Stimulated activated CD8-positive, alpha-beta memory T cell treated with anti-CD3 and anti-CD28 coated beads, Interleukin-4, amount 100 ng/mL, for 1 hour (primary cell): ENCODE data around the gene TREH.

Experiments used
- DNase-seq, 2 donors: peaks; one replicate each; pipeline ENCODE4 v3.0.0-alpha.2; 2020; ENCODE audit warnings: low read depth in 2 of 2, low spot score in 1 of 2

The TREH gene

DNA sequence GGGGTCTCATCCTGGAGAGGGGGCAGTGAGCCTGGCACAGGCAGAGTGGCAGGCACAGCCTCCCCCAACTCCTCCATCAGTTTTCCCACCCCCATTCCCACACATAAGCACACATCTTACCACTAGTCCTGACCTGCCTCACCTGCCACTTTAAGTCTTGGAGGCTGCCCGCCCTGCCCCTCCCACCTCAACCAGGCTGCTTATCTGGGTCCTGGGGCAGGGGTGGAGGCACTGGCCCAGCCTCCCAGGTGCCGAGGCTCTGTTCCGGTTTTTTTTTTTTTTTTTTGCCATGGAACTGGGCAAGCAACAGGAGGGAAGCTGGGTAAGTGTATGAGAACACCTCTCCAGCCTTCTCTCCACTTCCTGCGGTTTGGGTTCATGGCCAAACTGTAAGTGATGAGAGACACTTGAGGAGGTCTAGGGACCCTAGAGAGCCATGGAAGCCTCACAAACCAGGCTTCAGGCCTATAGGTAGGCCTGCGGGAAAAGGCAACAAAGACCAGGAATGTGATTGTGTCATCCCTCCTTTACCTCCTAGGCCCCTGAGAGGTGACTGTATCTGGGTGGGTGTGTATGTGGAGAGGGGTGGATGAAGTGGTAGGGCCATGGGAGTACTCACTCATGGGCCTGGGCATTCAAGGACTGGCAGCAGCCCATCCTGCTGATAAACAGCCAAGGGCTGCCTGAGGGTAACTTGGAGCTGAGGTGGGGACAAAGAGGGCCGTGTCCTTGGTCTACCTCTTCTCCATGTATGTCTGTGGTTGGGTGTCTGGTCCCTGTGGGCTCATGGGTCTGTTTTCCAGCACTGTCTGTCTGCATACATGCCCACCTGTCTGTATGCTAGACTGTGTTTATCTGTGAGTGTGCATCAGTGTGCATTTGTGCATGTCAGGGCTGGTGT is 49.4 kb downstream of the TREH start:
- DNase-seq: no peak

DNA sequence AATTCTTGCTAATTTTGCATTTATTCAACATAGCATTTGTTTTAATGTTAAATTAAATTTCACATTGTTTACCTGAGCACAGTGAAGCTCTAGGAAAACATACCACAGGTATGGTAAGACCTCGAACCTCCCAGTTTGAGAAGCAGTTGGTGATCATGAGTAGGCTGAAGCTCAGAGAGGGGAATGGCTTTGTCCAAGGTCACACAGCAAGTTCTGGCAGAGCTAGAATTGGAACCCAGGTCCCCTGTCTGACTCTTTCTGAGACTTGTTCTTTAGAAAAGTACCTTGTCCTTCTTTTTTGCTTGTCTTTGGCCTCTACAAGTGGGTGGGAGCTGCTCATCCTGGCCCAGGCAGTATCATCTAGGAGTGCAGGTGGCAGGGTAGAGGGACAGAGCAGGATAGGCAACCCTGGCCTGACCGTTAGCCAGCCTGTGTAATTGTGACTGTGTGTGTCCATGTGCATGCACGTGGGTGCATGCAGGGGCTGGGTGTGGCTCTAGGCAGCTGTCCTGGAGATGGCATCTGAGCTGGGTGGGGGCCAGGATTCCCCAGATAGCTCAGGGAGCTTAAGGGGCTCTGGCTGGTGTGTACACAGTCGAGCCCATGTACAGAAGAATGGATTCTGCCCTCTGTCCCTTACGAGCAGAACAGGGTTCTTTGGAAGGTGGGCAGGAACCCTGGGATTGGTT is 50.4 kb downstream of the TREH start:
- DNase-seq: no peak

DNA sequence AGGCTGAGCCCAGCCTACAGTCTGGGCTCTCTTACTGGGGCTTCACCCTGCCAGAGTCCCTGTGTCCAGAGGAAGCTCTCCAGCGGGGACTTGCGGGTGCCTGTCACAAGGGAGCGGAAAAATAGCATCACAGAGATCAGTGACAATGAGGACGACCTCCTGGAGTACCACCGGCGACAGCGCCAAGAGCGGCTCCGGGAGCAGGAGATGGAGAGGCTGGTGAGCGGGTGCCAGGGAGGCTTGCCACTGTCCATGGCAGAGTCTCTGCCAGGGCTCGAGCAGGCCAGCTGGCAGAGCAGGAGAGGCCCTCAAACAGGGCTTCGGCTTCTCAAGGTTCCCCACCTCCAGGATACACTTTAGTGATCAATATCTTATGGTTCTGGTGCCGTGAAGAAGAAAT is 51.0 kb downstream of the TREH start:
- no peak for DNase-seq

DNA sequence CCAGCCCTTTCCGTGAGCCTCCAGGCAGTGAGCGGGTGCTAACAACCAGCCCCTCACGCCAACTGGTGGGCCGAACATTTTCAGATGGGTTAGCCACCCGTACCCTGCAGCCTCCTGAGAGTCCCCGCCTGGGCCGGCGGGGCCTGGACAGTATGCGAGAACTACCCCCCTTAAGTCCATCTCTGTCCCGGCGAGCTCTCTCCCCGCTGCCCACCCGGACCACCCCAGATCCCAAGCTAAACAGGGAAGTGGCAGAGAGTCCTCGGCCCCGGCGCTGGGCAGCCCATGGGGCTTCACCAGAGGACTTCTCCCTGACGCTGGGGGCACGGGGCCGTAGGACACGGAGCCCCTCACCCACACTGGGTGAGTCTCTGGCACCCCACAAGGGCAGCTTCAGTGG is 51.4 kb downstream of the TREH start:
- DNase-seq: no peak

DNA sequence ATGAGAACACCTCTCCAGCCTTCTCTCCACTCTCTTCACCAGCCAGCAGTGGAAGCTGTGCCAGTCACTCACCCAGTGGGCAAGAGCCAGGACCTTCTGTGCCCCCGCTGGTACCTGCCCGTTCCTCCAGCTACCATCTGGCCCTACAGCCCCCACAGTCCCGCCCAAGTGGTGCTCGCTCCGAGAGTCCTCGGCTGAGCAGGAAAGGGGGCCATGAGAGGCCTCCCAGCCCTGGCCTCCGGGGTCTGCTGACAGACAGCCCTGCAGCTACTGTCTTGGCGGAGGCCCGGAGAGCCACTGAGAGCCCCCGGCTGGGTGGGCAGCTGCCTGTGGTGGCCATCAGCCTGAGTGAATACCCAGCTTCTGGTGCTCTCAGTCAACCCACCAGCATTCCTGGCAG is 51.9 kb downstream of the TREH start:
- no peak for DNase-seq

DNA sequence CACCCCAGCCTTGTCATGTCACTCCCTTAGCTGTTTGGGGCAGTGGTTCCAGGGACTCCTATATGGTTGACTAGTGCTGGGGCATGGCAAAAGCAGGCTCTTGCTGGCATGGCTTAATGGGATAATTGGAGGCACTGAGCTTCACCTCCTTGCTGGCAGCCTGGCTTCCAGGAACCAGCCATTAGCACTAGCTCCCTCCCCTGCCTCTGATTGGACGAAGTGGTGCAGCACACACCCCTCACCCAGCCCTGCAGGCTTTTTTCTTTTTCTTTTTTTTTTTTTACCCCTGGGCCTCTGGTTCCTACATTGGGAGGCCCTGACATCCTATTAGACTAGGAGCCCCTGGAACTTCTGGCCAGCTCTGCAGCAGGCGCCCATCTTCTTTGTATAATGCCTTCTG is 53.5 kb downstream of the TREH start:
- no peak for DNase-seq

DNA sequence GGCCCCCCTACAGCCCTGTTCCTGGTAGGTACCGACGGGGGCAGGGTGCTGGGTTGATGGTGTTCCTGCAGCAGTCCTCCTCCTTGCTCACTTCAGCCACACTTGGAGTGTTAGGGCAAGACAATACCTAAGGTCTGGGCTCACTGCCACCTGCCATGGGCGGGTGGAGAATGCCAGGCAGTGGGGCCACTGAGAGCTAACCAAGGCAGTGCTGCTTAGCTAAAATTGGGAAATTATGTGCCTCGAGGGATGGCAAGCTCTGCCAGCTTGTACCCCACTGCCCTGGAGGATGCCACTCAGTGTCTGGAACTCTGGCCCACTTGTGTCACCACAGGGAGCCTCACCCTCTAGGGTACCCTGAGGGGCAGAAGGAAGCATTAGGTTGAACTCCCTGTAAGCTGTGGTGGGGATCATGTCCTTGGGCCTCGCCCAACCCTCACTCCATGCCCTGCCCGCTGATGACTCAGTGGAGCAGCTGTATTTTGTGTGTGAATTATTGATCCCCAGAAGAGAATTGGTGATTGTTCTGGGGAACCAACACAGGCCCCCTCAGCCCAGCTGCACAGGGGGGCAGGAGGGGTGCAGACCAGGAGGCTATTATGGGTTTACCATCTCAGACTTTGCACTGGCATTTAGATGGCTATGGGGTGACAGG is 54.3 kb downstream of the TREH start:
- no peak for DNase-seq

DNA sequence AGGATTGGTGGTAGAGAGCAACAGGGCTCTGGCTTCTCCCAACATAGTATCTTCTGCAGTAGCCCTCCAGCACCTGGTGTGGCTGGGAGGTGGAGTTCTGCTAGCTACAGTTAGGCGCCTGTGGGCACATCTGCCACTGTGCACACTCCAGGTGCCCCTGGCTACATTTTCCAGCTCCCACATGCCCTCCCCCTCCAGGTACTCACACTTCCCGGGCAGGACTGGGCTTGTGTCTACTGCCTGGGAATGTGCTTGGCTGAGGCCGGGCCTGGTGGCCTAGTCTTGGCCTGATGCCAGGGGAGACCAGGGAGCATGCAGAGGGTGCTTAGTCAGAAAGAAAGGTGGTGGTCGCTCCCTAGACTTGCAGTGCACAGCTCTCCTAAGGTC is 56.2 kb downstream of the TREH start:
- no peak for DNase-seq

DNA sequence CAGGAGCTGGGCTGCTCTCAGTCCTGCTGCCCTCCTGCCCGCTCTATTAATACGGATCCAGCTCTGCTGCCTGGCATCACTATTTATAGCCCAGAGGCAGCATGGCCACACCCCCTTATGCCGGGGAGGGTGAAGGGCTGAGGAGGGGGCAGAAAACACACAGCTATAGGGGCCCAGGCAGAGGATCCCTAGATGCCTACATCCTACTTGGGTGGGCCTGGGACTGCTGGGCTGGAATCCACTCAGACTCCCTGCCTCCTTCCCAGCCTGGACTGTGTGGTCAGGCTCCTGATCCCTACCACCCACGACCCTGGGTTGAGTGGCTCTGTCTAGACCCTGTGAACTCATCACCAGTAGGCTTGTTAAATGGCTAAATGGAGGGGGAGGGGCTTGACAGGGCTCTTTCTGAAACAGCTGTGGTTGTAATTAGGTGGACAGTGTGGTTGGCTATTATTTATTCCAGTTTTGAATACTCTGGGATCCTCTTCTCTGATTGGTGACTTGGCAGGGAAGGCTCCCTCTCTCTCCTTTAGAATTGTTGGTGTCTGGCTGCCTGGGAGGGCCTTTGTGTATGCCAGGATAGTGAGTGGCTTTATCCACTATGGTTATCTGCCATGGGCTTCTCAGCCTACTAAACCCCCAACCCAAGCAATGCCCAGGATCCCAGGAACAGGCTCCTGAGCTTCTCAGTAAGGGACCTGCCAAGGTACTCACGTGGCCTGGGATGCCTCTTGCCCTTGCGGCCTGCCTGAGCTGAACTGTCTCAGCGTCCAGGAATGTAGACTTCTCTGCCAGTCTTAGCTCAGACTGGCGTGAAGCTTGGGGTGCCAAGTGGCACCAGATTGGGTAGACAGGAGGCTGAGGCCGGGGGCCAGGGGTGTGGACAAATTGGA is 56.8 kb downstream of the TREH start:
- no peak for DNase-seq

DNA sequence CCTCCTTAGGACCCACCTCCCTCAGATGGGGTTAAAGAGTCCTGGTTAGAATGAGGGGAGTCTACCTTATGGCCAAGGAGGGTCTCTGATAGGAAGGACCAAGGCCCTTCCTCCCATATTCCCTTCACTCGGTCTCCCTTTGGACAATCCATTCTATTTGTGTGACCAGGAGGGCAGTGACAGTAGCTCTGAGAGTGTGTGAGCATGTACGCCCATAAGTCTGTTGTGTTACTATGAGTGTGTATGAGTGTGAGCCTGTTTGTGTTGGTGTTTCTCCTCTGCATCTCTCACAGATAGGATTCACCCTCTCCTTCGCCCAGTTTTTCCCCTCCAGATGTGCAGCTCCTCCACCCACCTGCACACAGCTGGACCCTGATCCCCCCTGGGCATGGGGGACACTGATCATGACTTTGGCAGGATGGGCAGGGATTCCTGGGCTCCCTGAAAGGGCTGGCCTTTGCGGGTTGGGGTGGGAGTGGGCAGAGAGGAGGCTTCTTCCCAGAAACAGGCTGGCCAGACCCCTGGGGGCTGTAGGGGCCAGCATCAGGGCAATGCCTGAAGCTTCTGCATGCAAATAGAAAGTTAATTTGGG is 57.6 kb downstream of the TREH start:
- no peak for DNase-seq

DNA sequence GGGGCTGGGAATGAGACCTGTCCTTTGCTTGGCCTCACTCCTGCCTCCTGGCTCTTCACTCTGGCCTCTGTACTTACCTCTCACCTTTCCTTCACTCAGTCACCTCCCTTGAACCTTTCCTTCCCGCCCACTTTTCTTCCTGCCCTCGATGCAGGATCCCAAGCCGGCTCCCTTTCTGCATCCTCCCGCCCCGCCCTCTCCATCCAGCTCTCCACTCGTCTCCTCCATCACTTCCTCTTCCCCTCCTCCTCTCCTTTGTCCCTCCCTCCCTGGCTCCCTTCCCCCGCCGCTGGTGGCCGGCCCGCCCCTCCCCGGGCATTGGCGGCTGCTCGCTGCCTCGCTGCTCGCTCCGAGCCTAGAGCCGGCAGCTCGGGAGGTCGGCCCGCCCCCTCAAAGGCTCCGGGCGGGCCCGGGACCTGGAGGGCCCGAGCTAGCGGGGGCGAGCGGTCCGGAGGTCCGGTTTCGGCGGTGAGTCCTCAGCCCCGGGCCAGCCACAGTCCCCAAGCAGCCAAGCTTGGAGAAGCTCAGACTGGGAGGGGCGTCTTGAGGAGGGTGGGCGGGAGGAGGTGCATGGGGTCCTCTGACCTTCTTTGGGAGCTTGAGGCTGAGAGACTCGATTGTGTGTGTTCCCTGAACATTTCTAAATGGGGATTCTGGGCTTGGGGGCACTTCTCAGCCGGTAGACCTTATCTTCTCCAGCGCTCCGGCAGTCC is 58.2 kb downstream of the TREH start:
- no peak for DNase-seq

DNA sequence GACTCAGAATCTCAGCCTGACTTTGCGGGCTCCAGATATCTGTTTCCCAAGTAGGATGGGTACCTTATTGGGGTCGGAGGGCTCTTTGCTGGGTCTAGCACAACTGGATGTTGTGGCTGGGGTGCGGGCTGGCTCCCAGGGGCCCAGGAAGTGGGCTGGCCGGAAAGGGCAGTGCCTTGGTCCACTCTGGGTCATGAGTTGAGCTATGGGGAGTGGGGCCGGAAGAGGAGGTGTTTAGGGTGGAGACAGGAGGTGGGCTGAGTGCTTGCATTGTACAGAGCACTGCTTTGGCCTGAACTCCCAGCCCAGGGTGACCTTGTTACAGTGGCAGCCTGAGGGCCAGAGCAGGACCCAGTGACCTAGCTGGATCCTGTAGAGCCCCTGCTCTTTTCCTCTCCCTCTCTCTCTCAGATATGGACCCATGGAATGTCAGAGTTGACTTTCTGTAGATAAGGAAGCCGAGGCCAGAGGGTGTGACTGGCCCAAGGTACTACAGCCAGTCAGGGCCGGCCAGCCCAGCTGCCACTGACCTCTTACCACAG is 58.9 kb downstream of the TREH start:
- DNase-seq: no peak

DNA sequence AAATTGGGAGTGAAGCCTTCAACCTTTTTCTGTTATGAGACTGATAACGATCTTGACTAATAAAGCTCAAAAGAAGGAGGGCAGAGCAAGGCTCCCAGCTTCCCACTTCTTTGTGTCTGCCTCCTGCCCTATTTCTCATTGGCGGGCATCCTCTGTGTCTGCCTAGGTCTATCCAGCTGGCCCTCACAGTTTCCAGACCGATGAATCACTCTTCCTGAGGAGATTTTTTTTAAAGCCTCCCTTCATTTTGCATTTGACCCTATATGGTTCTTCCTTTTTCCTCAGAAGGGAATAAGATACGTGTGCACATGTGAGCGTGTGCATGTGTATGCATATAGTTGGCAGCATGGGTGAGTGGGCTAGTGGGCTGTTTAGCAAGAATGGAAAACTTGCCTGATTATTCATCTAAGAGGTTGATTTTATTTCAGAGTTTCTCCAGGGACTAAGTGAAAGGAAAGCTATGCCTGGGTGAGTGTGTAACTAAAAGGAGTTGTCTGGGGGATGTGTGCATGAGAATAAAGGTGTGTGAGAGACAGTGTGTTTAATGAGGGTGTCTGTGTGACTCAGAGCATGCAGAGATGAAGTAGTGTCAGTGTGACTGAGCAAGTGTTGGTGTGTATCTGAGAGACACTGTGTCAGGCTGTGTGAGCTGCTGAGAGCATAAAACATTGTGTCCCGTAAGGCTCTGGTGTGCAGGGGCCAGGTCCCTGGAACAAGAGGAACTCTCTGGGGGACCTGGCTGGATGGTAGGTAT is 59.8 kb downstream of the TREH start:
- DNase-seq: no peak

DNA sequence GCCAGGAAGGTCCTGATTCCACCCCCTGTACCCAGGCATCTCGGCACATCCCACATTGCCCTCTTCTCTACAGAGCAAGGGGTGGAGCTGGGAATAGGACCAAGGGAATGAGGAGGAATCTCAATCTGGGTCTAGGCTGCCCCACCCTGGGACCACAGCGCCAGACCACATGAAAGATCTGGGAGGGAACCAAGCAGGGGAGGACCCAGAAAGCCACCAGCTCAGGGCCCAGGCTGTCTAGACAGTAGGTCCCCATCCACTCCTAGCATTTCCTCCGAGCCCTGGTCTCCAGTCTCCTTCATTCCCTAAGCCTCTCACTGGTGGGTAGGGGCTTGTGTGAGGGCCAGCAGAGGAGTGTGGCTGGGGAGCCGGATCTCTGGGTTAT is 60.5 kb downstream of the TREH start:
- no peak for DNase-seq

DNA sequence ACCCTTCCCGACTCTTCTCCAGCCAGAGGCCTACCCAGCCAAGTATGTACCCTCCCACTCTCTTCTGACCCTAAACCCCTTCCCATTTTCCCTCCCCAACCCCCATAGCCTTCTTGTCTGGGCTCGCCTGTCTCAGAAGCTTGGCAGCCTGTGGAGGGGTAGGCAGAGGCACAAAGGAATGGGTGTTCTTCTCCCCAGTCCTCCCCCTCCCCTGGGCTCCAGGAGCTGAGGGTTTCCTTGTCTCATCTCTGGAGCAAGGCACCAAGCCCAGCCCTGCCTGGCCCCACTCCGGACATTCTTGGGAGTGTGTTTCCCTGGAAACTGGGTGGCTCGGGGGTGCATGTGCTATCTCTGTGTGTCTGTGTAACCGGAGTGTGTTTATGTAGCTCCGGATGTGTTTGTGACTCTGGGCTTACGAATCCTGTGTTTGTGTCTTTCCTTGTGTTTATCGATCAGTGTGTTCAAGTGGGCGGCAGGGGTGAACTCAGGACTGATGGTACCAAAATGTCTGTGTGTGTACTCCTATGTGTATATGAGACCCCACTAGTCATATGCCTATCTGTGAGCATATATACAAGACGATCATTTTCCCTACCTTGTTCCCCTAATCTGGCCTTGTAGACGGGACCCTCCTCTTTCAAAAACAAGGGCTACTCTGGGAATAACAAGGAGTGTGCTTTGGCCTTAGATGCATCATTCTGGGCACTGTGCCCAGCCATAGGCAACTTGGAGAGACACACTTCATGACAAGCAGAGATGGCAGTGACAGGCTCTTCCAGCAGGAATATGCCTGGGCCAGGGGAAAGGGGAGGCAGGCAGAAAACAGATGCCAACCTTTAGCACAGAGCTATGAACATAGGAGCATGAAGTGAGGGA is 61.1 kb downstream of the TREH start:
- no peak for DNase-seq

DNA sequence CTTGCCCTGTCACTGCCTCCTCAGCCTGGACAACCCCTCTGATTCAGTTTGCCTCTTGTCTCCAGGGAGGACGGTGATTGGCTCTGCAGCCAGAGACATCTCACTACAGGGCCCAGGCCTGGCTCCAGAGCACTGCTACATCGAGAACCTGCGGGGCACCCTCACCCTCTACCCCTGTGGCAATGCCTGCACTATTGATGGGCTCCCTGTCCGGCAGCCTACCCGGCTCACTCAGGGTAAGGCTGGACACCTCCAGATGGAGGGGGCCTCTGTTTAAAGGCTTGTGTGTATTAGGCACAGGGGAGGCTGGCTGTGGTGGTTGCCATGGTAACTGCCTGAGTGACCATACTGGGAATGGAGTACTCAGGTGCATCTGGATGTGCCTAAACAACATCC is 63.5 kb downstream of the TREH start:
- DNase-seq: no peak

DNA sequence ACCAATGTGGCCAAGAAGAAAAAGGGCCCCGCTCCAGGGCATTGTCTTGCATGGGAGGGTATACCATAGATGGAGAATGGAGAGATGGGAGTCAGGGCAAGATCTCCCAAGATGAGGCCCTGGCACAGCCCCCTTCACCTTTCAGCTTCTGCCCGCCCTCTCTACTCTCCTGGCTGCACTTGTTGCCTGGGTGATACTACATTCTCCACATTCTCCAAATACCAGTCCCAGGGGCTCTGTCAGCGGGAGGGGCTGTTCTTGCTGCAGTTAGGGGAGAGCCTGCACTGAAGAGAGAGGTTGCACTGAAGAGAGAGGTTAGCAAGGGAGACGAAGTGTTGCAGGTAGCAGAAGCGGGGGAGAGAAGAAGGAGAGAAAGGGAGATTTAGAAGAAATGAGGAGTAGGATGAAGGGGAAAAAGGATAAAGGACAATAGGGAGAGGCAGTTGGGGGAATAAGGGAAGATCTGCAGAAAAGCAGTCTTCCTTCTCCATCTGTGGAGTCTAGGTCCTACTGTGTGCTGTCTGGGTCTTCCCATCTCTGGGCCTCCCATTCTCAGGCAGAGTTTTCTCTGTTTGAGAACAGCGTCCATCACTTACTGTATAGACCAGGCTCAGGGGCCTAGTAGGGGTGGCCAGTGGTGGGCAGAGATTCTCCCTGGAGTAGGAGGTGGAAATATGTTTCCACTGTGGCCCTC is 64.0 kb downstream of the TREH start:
- DNase-seq: no peak

DNA sequence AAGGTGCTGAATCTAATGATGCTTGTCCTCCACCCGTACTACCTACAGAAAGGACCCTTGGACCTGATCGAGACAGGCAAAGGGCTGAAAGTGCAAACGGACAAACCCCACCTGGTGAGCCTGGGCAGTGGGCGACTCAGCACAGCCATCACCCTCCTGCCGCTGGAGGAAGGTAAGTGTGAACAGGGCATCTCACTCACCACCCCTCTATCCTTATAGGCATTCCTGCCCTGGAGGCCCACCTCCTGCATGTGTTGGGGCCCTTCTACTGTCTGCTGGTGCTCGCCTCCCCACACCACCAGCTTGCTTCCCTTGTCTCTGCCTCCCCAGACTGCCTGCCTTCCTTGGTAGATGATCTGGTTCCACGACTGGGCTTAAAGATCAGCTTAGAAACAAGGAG is 64.9 kb downstream of the TREH start:
- no peak for DNase-seq
